GM18499 (cell line): ENCODE measurements around the gene PRRC2B.
"Not testable (repeated sequence)": the region's sequence is repeated elsewhere in the genome, so short reads cannot be mapped to it uniquely, and the experiment has no call there.

Source experiments
- ATAC-seq: cut with Tn5 transposase; IDR thresholded peaks from one replicate; pipeline ENCODE4 v1.9.1; 2021; ENCODE audit warnings: moderate number of reproducible peaks; ENCODE audit not compliant: insufficient read depth, unreplicated experiment

The PRRC2B gene

GRCh38 chr9:131467214-131467935, 73.5 kb downstream of the PRRC2B start:
- ATAC-seq = no peak

GRCh38 chr9:131468031-131468430, 74.1 kb downstream of the PRRC2B start:
- no peak for ATAC-seq

DNA sequence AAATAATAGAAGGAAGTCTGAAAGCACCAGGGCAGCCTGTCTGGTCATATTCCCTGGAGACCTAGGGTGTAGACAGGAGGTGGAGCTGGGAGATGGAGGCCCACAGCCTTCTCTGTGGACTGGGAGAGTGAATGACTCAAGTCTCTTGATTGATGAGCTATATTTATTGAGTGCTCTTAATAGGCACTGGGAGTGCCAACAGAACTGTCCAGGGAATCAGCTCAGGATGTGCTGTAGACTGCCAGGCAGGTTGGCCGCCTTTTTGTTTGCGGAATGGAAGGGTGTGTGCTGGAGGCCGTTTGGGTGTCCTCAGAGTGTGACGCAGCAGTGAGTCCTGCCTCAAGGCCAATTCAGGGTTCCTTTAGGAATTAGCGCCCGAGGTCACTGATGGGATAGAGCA, 75.5 kb downstream of the PRRC2B start:
- ATAC-seq = no peak

- no peak for ATAC-seq
Measured at GRCh38 chr9:131469951-131470350, 76.1 kb downstream of the PRRC2B start.

DNA sequence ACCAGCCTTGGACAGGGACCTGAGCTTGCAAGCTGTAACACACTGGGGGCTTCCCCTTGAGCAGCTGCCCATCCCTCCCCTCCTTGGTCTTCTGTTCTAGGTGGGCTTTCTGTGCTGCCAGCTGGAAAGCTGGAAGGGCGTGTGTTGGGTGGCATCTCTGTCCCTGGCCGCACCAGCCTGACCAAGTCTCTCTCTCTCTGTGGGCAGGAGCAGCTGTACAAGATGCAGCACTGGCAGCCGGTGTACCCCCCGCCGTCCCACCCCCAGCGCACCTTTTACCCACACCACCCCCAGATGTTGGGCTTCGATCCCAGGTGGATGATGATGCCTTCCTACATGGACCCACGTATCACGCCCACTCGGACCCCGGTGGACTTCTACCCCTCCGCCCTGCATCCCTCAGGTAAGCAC, 76.7 kb downstream of the PRRC2B start:
- no peak for ATAC-seq

DNA sequence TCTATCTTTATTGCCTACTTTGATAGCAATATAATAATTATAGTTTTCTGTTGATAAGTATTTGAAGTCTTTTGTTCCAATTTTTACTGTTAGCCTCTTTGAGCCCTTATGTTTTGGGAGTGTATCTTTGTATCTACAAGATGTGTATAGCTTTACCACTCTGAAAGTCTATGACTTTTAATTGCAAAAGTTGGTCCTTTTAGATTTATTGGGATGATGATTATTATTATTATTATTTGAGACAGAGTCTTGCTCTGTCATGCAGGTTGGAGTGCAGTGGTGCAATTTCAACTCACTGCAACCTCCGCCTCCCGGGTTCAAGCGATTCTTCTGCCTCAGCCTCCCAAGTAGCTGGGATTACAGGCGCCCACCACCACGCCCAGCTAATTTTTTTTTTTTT, 78.2 kb downstream of the PRRC2B start:
- ATAC-seq = not testable (repeated sequence)

DNA sequence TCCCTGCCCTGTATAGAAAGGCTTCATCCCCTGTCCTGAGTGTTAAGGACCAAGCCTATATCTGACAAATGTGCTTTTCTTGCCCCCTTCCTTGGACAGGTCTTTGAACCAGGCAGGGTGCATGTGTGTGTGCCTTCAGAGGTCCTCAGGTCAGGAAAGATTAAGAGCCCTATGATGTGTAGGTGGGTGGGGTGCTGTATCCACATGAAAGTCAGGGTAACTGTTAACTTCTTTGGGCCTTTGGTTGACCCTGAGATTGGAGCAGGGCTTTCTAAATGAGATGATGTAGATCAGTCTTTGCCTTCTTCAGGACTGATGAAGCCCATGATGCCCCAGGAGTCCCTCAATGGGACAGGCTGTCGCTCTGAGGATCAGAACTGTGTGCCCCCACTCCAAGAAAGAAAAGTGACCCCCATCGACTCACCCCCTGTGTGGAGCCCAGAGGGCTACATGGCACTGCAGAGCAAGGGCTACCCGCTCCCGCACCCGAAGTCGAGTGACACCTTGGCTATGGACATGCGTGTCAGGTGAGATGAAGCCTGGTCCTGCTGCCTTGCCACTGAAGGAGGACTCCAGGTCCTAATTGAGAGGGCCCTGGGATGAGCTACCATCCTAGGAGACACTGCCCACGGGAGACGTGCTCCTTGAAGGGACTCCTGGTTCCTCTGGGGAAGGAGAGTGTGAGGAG, 79.5 kb downstream of the PRRC2B start:
- ATAC-seq = no peak

DNA sequence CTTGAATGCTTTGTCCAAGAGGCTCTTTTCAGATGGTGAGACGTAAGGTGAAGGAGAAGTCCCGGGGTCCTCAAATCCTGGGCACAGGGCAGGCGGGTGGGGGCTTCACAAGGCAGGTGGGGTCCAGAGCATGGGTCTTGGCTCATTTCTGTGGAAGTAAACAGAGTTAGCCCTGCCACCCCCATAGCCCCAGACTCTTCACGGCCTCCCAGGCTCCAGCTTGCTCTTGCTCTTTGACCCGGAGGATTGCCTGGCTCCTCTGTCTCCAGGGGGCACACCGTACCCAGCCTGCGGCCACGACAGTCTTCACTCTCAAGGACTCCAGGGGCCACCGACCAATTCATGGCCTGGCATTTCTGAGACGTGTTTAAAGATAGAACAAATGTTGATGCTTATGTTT, 80.0 kb downstream of the PRRC2B start:
- ATAC-seq = no peak

GRCh38 chr9:131474711-131475110, 80.8 kb downstream of the PRRC2B start:
- no peak for ATAC-seq

- no peak for ATAC-seq
Measured at GRCh38 chr9:131475111-131475955, 81.4 kb downstream of the PRRC2B start.

DNA sequence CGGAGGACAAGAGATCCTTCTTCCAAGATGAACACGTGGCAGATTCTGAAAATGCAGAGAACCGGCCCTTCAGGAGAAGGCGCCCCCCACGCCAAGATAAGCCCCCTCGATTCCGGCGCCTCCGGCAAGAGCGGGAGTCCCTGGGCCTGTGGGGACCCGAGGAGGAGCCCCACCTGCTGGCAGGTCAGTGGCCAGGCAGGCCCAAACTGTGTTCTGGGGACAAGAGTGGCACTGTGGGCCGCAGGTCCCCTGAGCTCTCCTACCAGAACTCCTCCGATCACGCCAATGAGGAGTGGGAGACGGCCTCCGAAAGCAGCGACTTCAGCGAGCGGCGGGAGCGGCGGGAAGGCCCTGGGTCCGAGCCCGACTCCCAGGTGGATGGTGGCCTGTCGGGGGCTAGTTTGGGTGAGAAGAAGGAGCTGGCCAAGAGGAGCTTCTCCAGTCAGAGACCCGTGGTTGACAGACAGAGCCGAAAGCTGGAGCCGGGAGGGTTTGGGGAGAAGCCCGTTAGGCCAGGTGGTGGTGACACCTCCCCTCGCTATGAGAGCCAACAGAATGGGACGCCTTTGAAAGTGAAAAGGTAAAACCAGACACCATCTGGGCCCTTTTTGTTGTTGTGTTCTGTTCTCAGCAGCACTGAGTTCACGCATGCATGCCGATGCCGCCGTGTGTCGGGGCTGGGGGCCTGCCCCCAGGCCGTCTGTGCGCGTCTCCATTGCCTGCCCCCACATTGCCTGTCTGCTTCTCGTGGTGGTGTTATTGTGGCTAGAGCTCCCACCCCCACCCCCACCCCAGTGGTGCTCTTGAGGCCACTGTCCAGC, 82.3 kb downstream of the PRRC2B start:
- ATAC-seq = no peak

DNA sequence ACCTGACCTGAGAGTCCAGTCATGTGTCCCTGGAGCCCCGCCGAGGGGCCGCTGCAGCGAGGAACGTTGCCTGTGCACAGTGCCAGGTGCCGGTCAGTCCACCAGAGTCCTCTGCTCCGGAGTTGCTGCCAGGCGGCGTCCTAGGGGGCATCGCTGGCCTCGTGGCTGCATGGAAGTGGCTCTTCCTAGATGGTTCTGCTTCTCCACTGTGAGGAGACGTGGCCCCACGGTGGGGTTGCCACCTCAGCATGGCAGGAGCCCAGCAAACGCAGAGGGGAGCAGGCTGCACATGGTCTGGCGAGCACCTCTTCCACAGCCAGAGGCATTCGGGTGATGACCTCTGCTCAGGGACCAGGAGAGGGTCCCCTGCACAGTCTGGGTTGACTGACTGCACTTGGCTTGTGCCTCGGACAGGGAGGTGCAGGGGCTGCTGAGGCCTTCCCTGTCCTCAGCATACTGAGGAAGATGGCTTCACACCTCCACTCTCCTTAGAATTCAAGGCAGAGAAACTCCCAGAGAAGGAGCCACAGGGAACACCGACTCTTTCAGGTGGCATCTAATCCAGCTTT, 83.0 kb downstream of the PRRC2B start:
- no peak for ATAC-seq

GRCh38 chr9:131477367-131477766, 83.5 kb downstream of the PRRC2B start:
- ATAC-seq = no peak

- ATAC-seq = no peak
Measured at GRCh38 chr9:131477816-131478419, 84.0 kb downstream of the PRRC2B start.

- ATAC-seq = no peak
Measured at GRCh38 chr9:131478421-131478868, 84.6 kb downstream of the PRRC2B start.

DNA sequence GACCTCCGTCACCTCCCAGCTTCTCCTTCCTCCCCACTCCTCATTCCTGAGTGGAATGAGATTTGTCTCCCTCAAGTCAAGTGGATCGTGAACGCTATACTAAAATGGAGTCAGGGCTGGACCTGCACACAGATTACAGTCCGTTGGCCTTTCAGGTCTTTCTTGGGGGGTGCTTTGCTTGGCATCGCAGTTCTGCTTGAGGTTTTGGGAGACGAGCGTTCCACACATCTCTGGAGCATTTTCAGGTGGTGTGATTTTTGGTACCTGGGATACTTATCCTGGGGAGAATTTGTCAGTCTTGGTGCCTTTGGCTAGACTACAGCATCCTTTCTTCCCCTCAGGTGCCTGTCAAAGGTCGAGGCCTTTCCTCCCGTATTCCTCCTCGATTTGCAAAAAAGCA, 85.0 kb downstream of the PRRC2B start:
- no peak for ATAC-seq

DNA sequence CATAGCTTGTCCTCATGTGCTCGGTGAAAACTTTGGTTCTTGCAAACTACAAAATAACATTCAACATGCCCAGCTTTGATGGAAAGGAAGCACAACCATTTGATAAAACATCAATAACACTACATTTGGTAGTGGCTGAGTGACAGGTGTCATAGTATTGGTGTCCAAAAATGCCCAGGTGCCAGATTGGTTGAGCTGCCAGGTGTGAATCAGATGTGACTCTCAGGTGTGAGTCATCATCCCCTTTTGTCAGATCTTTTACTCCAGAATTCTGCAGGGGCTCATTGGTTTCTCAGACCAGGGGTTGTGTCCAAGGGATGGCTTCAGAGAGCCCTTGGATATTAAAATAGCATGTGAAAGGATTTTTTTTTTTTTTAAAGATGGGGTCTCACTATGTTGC, 86.4 kb downstream of the PRRC2B start:
- ATAC-seq = no peak

DNA sequence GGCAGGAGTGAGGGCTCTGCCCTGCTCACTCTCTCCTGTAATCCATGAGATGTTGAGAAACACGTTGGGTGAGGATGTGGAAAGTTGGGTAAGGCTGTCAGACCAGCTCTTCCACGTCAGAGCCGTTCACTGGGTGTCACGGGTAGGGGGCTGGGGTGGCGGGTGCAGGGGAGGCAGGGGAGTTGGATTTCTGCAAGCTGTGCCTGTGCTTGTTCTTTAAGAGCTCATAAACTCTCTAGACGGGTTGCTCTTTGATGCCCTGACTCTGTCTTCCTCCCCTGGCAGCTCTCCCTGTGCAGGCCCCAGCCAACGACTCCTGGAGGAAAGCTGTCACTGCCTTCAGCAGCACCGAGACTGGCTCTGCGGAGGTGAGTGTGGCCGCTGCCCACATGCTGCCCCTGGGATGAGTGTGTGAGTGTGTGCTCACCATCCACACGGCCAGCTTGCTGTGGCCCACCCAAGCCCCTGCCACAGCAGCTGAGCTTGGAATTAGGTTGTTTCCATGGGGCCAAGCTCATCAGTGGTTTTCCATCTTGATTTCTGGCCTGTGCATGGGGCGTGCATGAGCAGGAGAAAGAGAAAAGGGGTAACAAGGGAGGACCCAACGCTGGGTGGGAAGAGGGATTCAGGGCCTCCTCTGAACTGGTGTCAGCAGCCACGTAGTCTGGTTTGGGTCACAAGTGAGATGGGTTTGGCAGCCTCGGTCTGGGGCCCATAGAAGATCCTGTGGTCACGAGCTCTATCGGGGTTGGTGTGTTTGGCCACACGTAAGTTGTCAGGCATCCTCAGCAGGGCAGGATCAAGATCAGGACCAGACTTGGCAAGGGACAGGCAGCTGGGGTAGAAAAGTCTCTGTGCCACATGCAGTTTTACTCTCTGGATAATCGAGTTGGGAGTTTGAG, 87.8 kb downstream of the PRRC2B start:
- no peak for ATAC-seq
